CMK (cell line): ENCODE data around the gene GRID2.

Experiments
- DNase-seq: peaks from one replicate; pipeline ENCODE4 v3.0.0-alpha.2; 2010; ENCODE audit warnings: low read depth

Gene GRID2

GRCh38 chr4:93084599-93085305 lies 781.0 kb downstream of the GRID2 start:
- DNase-seq = no peak

GRCh38 chr4:93086356-93086755 lies 782.6 kb downstream of the GRID2 start:
- DNase-seq = no peak

GRCh38 chr4:93092765-93093164 lies 789.0 kb downstream of the GRID2 start:
- no peak for DNase-seq

GRCh38 chr4:93103042-93103441 lies 799.3 kb downstream of the GRID2 start:
- no peak for DNase-seq

- DNase-seq = no peak
These were observed 812.9 kb downstream of the GRID2 start for GRCh38 chr4:93116624-93117023.

GRCh38 chr4:93127489-93127888 lies 823.7 kb downstream of the GRID2 start:
- DNase-seq = no peak

- no peak for DNase-seq
These were observed 828.9 kb downstream of the GRID2 start for GRCh38 chr4:93132631-93133030.

- no peak for DNase-seq
These were observed 835.4 kb downstream of the GRID2 start for GRCh38 chr4:93139118-93139517.

- DNase-seq = no peak
These were observed 840.1 kb downstream of the GRID2 start for GRCh38 chr4:93143902-93144301.

GRCh38 chr4:93144644-93145043 lies 840.9 kb downstream of the GRID2 start:
- no peak for DNase-seq

- DNase-seq = no peak
These were observed 843.9 kb downstream of the GRID2 start for GRCh38 chr4:93147524-93148212.

- DNase-seq = no peak
These were observed 848.7 kb downstream of the GRID2 start for GRCh38 chr4:93152491-93152890.

GRCh38 chr4:93157986-93158385 lies 854.2 kb downstream of the GRID2 start:
- no peak for DNase-seq

GRCh38 chr4:93168053-93168452 lies 864.3 kb downstream of the GRID2 start:
- no peak for DNase-seq

GRCh38 chr4:93169966-93170365 lies 866.2 kb downstream of the GRID2 start:
- no peak for DNase-seq

GRCh38 chr4:93174598-93174997 lies 870.8 kb downstream of the GRID2 start:
- DNase-seq = no peak

GRCh38 chr4:93178279-93178678 lies 874.5 kb downstream of the GRID2 start:
- DNase-seq = no peak

- DNase-seq = no peak
These were observed 875.3 kb downstream of the GRID2 start for GRCh38 chr4:93179044-93179443.

- no peak for DNase-seq
These were observed 879.0 kb downstream of the GRID2 start for GRCh38 chr4:93182722-93183121.

GRCh38 chr4:93183576-93183975 lies 879.8 kb downstream of the GRID2 start:
- DNase-seq = no peak

- DNase-seq = no peak
These were observed 880.3 kb downstream of the GRID2 start for GRCh38 chr4:93184053-93184452.

- DNase-seq = no peak
These were observed 883.1 kb downstream of the GRID2 start for GRCh38 chr4:93186846-93187245.

GRCh38 chr4:93187466-93187865 lies 883.7 kb downstream of the GRID2 start:
- no peak for DNase-seq

GRCh38 chr4:93187892-93188291 lies 884.1 kb downstream of the GRID2 start:
- no peak for DNase-seq
